Skin of body (tissue), 2 donors: ENCODE measurements around the gene GGPS1. TPM values are rescaled to one million over a fixed set of nuclear protein-coding genes. Genes with fewer than 3 reads are reported as not detected.
A peak's percentile ranks its signal among the peaks of the same experiment; 100 is the strongest.
"Not testable (repeated sequence)": the region's sequence is repeated elsewhere in the genome, so short reads cannot be mapped to it uniquely, and the experiment has no call there.

Experiments
- DNase-seq: peaks from one replicate; lab custom pipeline; 2025; lab: John Stamatoyannopoulos, UW
- total RNA-seq: library from RNA; depleted of rRNA; stranded (reverse); fragments of >200 nt; gene quantifications from one replicate; pipeline ENCODE4 v1.2.3, GENCODE V29; 2014

GGPS1 gene
- total RNA-seq, 1 donor from 2014 or later = 17.4 TPM

DNA sequence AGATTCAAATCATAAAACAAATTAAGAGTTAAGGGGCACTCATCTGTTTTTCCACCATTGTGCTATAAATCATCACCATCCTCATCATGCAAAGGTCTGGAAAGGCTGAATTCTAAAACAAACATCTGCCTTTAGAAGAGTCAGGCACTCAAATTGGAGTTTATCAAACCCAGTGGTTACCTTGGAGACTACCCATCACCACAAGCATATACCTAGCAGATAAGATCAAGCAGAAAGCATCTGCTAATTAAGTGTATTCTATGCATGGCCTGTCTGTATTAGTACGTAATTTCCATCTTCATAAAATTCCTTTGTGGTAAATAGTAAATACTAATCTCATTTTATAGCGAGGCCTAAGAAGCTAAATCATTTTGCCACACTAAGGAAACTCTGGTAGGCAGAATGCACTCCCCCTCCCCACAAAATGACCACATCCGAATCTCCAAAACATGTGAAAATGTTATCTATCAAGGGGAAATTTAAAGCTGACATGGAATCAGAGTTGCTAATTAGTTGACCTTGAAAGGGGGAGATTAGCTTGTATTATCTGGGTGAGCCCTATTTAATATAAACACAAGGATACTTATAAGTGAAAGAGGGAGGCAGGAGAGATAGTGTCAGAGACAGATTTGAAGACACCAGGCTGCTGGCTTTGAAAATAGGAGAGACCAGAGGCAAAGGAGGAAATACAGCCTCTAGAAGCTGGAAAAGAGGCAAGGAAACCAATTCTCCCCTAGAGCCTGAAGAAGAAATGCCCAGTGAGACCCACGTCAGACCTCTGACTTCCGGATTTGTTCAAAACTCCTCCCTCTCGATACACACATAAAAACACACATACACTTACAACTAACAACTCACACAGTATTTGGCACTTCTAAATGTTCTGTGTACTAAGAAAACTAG lies 23.6 kb upstream of the GGPS1 start:
- no peak for DNase-seq

DNA sequence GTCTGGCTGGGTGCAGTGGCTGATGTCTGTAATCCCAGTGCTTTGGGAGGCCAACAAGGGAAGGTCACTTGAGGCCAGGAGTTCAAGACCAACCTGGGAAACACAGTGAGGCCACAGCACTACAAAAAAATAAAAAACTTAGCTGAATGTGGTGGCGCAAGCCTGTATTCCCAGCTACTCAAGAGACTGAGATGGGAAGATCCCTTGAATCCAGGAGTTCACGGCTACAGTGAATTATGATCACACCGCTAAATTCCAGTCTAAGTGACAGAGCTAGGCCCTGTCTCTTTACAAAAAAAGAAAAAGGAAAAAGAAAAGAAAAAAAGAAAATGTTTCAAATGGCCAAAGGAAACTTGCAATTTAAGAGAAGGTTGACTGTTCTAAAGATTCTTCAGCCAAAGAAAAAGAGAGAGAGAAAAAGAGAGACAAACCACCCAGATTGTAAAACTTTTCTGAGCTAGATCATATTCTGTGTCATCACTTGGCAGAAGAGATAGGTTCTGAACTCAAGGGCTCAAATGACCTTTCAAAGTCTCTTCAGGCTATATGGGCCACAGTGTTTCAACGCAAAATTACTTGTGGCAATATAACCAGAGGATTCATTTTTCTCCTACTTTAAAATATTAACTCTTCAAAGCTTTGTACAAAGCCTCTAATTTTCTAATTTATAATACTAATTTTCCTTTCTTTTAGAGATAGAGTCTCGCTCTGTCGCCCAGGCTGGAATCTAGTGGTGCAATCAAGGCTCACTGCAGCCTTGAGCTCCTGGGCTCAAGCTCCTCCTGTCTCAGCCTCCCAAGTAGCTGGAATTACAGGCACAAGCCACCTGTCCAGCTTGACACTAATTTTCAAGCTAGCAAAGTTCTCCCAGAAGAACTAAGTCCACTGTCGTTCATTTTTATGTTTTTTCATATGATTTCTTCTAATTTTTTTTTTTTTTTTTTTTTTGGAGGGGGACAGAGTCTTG lies 20.9 kb upstream of the GGPS1 start:
- DNase-seq = no peak

DNA sequence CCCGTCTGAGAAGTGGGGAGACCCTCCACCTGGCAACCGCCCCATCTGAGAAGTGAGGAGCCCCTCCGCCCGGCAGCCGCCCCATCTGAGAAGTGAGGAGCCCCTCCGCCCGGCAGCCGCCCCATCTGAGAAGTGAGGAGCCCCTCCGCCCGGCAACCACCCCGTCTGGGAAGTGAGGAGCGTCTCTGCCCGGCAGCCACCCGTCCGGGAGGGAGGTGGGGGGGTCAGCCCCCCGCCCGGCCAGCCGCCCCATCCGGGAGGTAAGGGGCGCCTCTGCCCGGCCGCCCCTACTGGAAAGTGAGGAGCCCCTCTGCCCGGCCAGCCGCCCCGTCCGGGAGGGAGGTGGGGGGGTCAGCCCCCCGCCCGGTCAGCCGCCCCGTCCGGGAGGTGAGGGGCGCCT lies 19.2 kb upstream of the GGPS1 start:
- not testable (repeated sequence) for DNase-seq

DNA sequence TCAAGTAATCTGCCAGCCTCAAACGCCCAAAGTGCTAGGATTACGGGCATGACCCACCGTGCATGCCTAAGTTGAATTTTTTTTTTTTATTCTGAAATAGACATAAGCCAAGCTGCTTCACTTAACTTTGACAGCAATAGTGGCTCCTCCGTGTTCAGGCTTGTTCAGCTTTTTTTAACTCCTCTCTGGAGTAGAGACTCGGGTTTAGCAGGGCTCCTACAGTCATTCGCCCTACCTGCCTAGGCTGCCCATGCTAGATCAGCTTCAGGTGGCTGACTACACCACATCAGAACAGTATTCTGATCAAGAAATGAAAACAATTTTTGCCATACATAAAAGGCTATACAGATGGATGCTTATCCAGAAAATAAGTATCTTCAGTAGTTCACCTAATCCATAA lies 15.1 kb upstream of the GGPS1 start:
- no peak for DNase-seq

DNA sequence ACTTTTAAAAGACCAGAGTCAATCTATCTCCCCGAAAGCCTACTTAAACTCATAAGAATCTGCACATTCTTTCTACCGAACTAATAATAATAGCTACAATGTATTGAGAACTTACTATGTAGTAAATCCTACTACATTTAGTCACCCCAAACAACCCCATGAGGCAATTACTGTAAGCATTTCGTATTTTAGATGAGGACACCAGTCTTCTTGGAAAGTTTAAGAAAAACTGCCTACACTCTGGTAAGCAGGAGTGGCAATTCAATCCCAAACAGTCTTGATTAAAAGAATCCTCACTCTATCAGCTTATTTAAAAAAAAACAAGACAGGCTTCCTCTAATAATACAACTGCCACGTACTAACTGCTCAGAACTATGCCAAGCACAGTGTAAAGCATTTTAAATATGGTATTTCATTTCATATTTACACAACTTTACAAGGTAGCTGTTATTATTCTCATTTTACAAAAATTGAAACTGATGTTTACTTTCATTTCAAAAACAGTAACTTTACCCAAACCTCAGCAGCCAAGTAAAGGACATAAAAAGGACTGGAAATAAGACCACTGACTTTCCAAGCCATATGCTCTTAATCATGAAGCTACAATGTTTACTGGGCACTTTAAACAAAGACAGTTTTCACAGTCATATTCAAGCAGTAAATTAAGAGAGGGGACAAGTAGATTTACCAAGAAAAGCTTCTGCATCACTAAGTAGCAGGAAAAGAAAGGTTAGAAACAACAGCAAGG lies 14.3 kb upstream of the GGPS1 start:
- DNase-seq = no peak

DNA sequence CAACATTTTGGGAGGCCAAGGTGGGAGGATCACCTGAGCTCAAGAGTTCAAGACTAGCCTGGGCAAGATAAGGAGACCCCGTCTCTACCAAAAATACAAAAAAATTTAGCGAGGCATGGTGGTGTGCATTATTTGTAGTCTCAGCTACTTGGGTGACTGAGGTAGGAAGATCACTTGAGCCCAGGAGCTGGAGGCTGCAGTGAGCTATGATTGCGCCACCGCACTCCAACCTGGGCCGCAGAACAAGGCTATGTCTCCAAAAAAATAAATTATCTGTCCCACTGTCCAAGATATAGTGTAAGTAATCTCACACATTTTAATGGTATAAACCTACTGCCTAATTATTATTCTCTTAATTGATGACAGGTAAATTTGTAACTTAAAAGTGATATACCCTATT lies 13.2 kb upstream of the GGPS1 start:
- DNase-seq = no peak

DNA sequence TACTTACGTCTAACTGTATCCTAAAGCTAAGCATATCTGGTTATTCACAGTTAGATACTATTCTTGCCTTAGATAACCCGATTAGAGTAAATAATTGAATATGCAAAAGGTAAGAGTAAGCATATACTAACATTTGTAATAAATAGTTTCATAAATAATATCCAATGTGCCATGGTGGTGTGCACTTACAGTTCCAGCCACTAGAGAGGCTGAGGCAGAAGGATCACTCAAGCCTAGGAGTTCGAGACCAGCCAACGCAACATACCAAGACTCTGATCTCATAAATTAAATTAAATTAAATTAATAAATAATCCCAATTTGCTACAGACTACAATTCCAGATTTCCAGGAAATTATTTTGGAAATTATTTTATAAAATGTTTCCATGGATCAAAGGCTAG lies 12.6 kb upstream of the GGPS1 start:
- no peak for DNase-seq

DNA sequence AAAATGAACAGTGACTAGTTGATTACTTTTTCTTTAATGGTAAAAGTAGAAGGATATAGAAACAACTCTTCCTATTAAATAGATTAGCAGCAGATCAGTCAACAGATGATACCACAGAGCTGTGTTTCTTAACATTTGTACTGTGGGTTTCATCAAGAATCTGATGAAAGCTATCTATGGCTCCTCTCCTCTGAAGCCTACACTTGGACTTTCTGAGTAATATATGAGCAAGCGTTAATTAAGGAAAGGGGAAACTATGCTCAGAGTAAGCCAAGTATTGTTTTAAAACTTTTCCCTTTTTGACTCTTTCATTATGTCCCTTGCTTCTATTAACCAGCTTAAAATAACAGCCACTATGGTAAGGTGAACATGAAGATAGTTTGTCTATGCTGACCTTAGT lies 11.2 kb upstream of the GGPS1 start:
- no peak for DNase-seq

DNA sequence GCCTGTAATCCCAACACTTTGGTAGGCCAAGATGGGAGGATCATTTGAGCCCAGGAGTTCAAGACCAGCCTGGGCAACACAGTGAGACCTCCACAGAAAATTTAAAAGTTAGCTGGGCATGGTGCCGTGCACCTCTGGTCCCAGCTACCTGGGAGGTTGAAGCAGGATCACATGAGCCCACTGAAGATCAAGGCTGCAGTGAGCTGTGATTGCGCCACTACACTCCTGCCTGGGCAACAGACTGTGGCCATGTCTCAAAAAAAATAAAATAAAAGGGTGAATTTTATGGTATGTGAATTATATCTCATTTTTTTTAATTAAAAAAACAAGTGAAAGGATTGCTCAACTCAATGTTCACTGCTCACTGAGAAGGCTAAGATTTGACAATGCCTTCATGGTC lies 9.1 kb upstream of the GGPS1 start:
- no peak for DNase-seq

DNA sequence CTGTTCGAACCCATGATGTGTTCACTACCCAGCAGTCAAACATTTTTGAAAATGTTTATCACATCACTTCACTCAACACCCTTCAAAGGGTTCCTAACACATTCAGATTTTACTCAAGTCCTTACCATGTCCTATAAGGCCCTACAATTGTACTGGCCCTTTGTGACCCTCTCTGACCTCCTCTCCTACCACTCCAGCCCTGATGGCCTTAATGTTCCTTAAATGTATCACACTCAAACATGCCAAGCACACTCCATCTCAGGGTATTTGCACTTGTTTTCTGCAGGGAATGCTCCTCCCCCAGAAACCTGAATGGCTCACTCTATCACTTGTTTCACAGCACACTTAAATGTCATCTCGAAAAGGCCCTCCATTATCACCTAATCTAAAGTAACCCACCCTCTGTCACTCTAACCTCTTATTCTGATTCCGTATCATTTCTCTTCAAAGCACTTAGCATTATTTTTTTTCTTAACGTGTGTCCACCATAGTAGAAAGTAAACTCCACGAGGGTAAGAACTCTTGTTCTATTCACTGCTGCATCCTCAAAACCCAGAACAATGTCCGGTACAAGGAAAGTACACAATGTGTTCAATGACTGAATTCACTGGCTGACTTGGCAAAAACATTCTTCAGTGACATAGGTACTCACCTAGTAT lies 7.7 kb upstream of the GGPS1 start:
- no peak for DNase-seq

DNA sequence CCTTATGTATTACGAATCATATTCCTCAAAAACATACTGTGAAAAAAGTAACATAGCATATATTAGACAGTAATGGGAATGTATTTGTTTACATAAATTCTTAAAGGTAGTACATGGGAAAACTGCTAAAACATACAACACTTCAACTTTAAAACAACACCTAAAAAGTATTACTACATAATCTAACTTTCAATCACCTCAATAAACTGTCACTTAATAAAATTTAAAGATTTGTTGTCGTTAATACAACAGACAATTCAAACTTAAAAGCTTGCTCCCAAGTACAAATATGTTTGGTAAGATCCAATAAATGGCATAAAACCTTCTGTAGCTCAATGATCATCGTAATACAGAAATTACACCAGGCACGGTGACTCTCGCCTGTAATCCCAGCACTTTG lies 4.1 kb upstream of the GGPS1 start:
- DNase-seq = no peak

DNA sequence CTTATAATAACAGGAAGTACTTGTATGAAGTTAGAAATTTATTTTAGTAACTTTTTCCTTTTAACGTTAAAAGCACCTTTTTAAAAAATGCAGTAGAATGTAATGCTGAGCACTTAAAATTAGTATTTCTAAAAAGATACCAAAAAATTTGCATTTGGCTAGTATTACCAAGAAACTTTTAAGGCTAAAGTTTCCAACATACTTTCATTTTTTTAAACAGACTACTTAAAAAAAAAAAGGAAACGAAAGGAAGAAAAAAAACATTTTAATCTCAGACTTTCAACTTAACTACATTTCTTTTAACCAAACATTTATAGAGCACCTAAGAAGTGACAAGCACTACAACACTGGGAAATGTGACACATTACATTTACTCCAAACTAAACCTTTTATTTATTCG lies 3.2 kb upstream of the GGPS1 start:
- DNase-seq = no peak

DNA sequence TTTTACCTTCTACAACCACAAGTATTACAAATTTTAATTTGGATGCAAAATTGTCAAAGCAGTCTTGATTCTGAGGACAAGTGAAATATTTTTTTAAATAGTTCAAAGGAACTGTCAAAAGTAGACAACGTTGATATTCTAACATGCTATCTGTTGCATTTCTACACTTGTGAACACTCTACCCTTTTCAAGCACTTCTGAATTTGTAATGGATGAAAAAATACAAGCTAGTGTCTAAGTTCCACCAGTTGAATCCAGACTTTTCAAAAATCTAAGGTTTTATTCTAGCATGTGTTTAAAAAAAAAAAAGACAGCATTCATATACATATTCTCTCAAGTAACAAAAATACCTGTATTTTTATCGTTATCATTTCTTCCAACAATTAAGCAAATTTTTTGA lies 2.5 kb upstream of the GGPS1 start:
- no peak for DNase-seq

DNA sequence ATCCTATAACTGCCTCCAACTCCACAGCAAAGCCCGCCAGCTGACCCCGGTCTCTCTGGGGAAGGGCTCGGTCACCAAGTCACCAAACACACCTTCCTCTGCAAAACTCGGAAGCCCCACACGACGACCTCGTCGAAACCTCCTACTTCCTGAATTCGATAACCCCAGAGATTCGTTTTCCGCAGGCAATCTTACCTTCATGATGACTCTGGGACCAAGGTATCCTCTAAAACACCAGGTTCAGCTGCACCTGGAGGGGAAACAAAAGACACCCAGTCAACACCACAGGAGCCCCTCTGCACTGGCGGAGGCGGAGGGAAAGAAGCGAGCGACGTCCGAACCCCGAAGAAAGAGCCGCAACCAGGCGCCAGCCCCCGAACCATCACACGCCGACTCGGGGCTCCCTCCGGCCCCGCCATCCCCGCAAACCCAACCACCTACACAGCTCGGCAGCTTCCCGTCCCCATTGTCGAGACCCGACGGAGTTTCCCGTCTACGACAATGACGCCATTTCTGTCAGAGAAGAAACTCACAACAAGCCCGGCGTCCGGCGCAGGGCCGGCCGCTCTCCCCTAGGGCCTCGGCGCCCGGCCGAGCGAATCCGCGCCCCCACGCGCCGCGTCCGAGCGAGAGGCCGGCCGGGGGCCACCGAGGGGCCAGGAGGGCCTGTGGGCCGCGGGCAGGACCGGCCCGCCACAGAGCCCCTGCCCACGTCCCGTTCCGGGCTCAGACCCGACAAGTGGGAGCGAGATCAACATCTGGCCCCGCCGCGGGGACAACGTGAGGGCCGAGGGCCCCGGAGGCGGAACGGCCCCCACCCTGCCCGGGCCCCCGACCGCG lies 1.4 kb upstream of the GGPS1 start:
- no peak for DNase-seq

DNA sequence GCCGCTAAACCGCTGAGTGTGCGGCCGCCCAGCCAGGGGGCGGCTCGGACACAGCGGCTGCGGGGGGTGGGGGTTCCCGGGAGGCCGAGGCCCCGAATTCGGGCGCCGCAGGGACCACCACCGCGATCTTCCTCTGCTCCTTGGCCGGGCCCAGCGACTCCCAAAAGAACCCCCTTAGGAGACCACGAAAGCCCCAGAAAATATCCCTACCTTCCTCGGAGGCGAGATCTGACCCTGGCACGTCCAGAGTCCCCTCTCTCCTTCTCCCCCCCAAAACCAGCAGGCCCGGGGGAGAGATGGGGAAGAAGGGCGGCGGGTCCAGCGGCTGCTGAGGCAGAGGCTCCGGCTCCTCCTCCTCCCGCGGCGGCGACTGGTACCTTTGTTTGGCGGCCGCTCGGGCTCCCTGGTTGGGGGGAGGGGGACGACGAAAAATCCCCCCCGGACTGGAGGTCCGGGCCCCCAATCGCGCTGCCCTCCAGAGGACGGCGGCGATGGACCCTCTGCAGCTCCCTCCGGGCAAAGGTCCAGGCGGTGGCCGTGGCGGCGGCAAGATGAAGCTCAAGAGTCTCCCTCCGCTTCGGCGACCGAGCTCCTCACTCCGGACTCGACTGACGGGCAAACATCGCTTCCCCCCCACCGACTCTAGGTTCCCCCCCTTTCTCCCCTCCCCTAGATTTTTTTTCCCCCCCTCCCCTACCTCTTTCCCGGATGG lies 655 bp upstream of the GGPS1 start, which contains the start of gene ARID4B:
Gene ARID4B, minus strand, starts transcription at position 621 of the 712 bp plus-strand sequence. CDS start 1,260 bp downstream, outside the sequence.
- peak; percentile 56 for DNase-seq

DNA sequence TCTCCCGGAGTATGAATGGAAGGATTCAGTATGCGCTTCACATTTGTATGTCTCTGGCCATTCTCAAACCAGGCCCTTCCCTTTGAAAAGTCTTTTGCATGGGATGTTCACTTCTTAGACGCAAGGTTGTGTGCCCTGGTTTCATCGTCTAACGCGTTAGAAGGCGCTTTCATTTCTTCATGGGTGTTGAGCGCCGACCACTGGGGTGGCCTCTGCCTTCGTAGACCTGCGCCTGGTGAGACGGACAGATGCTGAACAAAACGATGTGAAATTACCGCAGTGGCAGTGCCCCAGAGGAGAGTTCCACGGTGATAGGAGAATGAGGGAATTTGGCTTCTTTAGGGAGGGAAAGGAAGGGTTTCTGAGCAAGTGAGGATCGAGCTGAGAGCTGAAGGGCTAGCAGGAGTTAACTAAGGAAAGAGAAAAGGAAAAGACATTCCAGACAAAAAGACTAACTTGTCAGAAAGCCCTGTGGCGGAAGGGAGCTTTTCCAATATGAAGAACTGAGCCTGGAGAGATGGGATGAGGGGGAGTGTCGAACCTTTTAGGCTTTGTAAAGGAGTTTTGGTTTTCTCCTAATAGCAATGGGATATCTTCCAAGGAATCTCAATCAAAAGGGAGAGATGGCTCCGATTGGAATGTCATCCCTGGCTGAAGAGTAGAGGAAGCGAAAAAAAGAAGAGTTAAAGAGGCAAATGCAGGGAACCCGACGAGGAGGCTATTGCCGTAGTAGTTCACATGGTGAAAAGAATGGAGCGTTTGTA lies 951 bp downstream of the GGPS1 start:
- no peak for DNase-seq

DNA sequence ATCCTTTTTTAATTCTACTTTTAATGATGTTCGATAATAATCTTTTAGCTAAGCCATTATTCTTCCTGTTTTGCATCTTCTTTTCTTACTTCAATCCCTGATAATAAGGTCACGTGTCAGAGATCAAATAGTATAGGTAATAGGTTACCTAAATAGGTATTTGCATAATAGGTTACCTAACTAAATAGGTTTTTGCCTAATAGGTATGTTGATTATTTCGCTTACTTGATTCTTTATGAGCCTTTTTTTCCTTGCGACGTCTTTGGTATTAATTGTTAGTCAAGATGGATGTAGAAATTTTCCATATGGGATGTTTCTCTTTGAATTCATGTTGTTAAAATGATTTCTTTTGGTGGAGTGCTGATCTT lies 2.5 kb downstream of the GGPS1 start:
- DNase-seq = no peak

DNA sequence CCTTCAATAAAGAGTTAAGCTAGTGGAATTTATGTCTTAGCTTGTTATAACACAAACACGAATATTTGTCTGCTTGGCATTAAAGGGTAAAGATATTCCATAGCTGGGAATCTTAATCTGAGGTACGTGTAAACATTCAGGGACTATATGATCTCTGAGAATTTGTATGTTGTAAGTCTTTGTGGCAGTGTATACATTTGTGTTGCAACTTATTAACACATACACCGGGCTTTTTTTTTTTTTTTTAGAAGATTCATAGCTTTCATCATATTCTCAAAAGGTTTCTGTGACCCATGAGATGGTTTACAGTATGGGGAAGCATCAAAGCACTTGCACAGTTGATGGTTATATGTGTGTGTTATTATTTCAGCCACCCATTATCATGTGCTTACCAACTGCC lies 3.0 kb downstream of the GGPS1 start:
- DNase-seq = no peak

DNA sequence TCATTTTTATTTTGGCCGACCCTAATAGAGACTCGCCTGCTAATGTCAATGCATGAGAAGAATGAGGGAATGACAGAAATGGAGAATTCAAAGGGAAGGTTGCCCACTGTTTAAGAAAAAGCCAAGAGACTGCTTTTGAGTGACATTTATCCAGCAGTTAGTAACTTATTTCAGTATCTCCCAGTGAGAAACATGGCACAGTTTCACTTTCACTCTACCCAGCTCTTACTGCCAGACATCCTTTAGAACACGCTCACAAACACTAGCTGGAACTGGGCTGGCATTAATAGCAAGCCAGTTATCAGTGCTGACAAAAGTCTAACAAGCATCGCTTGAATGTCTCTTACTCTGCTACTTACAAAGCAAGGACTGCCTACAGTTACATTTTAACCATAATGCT lies 8.5 kb downstream of the GGPS1 start:
- DNase-seq = no peak
